Measurements from ENCODE around the gene SLC9A9. TPM values are rescaled to one million over a fixed set of nuclear protein-coding genes. Genes with fewer than 3 reads are reported as not detected.

The SLC9A9 gene
- total RNA-seq, 8 experiments from 2014 or later, result 0.29 to 11.3 (median 5.9) TPM

GRCh38 chr3:143228405-143228804 is 619.9 kb downstream of the SLC9A9 start:
- WGBS, 10 experiments, result 90 to 100% (median 93%) methylated on average over 2 to 3 of the region's 12 CpGs; no CpG with 5 or more reads in 7 of the 10 experiments
- ATAC-seq (replicated peaks in 6 of 8), result no peak
- in situ Hi-C loops (cut with MboI; ENCODE audit: low pct_unique_long_range_greater_than_20kb in 2 of 9, low sequenced_read_pairs in 9 of 9, unreplicated experiment in 9 of 9), result no loop called here

GRCh38 chr3:143226678-143227291 is 621.5 kb downstream of the SLC9A9 start:
- Histone ChIP-seq H3K4me3 (no peak overlapping the region), H3K27ac (no peak overlapping the region), H3K4me1 (replicated peaks in 1 of 2) (no peaks in the 10 kb centered on the region)
- WGBS, 10 experiments, result 76 to 100% (median 86%) methylated on average over 1 to 10 of the region's 10 CpGs; no CpG with 5 or more reads in 1 of the 10 experiments
- no peak for ATAC-seq (replicated peaks in 6 of 8)
- in situ Hi-C loops (cut with MboI; ENCODE audit: low pct_unique_long_range_greater_than_20kb in 2 of 9, low sequenced_read_pairs in 9 of 9, unreplicated experiment in 9 of 9), result no loop called here

More at GRCh38 chr3:143228405-143228804, 619.9 kb downstream of the SLC9A9 start:
- H3K4me1 ChIP-seq (replicated peaks in 1 of 2), result no peaks in the 10 kb centered on the region
- H3K27ac ChIP-seq, result no peak overlapping the region
- H3K4me3 ChIP-seq, result no peak overlapping the region

DNA sequence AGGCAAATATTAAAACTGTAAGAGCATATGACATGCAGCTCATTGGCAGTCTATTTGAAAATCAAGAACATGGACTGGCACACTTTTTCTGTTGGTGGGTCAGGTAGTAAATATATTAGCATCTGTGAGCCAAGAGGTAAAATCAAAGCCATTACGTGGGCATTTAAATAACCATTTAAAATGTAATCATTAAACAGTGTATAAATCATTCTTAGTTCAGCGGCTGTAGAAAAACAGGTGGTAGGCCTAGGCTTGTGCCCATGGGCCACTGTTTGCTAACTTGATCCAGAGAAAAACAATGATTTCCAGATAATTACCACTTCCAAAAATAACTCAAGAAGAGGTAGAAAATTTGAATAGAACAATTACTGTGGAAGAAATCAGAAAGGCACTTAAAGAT is 623.6 kb downstream of the SLC9A9 start:
- Histone ChIP-seq H3K4me3 (no peak overlapping the region), H3K4me1 (replicated peaks in 1 of 2) (no peaks in the 10 kb centered on the region), H3K27ac (no peak overlapping the region)
- WGBS, 10 experiments, result 25 to 88% (median 80%) methylated on average over 1 to 2 of the region's 2 CpGs; no CpG with 5 or more reads in 1 of the 10 experiments
- in situ Hi-C loops (cut with MboI; ENCODE audit: low pct_unique_long_range_greater_than_20kb in 2 of 9, low sequenced_read_pairs in 9 of 9, unreplicated experiment in 9 of 9), result no loop called here
- ATAC-seq (replicated peaks in 6 of 8), result no peak

GRCh38 chr3:143222981-143223380 is 625.3 kb downstream of the SLC9A9 start:
- WGBS, 10 experiments, result 78 to 100% (median 100%) methylated on average over 1 of the region's 1 CpG; no CpG with 5 or more reads in 2 of the 10 experiments
- ATAC-seq (replicated peaks in 6 of 8), result no peak
- H3K4me3 ChIP-seq, result no peak overlapping the region
- in situ Hi-C loops (cut with MboI; ENCODE audit: low pct_unique_long_range_greater_than_20kb in 2 of 9, low sequenced_read_pairs in 9 of 9, unreplicated experiment in 9 of 9), result no loop called here
- H3K27ac ChIP-seq, result no peak overlapping the region
- no peaks in the 10 kb centered on the region for H3K4me1 ChIP-seq (replicated peaks in 1 of 2)

- ATAC-seq (replicated peaks in 6 of 8), result peak in 2 of 8 experiments; percentile 46 to 65
- Histone ChIP-seq H3K4me1 (replicated peaks in 1 of 2) (no peaks in the 10 kb centered on the region), H3K27ac (no peak overlapping the region), H3K4me3 (no peak overlapping the region)
- in situ Hi-C loops (cut with MboI; ENCODE audit: low pct_unique_long_range_greater_than_20kb in 2 of 9, low sequenced_read_pairs in 9 of 9, unreplicated experiment in 9 of 9), result no loop called here
- 48 to 94% (median 64%) methylated on average over 1 to 3 of the region's 3 CpGs; no CpG with 5 or more reads in 1 of the 10 experiments for WGBS, 10 experiments
These were observed 625.8 kb downstream of the SLC9A9 start for GRCh38 chr3:143222505-143222904.

DNA sequence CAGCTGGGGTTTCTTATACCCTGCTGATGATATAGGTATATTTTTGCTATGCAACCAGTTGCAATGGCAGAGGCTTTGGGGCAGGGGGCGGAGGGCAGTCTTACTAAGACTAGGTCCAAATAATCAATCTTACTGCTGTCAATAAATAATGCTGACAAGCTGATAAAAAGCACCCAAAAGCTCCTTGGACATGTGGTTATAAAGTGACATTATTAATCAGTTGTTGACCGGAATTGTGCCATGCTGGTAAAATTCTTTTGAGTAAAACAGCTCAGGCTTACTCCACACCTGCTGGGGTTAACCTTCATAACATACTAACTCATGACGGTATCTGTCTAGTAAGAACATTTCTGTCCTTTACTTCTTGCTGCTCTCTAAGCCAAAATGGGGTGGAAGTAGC is 626.8 kb downstream of the SLC9A9 start:
- no peak for ATAC-seq (replicated peaks in 6 of 8)
- H3K4me1 ChIP-seq (replicated peaks in 1 of 2), result no peaks in the 10 kb centered on the region
- no peak overlapping the region for H3K4me3 ChIP-seq
- WGBS, 10 experiments, result 76 to 100% (median 89%) methylated on average over 1 to 3 of the region's 3 CpGs; no CpG with 5 or more reads in 2 of the 10 experiments
- in situ Hi-C loops (cut with MboI; ENCODE audit: low pct_unique_long_range_greater_than_20kb in 2 of 9, low sequenced_read_pairs in 9 of 9, unreplicated experiment in 9 of 9), result no loop called here
- no peak overlapping the region for H3K27ac ChIP-seq

DNA sequence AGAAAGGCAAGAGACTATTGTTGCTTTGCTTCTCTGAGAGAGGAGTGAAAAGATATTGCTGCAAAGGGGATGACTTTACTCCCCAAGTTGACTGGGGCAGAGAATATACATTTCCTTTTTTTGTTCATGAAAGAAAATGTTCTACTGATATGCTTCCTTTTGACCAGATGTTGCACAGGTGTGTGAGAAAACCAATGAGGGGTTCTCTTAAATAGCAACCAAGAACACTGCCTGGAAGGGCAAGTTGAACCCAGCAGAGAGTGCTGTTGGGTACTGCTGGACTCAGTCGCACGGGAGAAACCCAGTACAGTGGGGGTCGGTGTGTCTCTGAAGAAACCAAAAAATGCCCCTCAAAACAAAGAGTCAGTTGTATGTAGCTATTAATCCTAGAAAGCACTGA is 627.5 kb downstream of the SLC9A9 start:
- no peak overlapping the region for H3K4me3 ChIP-seq
- 80 to 93% (median 85%) methylated on average over 1 to 3 of the region's 3 CpGs; no CpG with 5 or more reads in 4 of the 10 experiments for WGBS, 10 experiments
- no peaks in the 10 kb centered on the region for H3K4me1 ChIP-seq (replicated peaks in 1 of 2)
- no peak for ATAC-seq (replicated peaks in 6 of 8)
- H3K27ac ChIP-seq, result no peak overlapping the region
- in situ Hi-C loops (cut with MboI; ENCODE audit: low pct_unique_long_range_greater_than_20kb in 2 of 9, low sequenced_read_pairs in 9 of 9, unreplicated experiment in 9 of 9), result no loop called here

GRCh38 chr3:143218166-143218835 is 630.0 kb downstream of the SLC9A9 start:
- H3K4me3 ChIP-seq, result no peak overlapping the region
- peak in 3 of 8 experiments; percentile 49 to 78 (median 63) for ATAC-seq (replicated peaks in 6 of 8)
- H3K4me1 ChIP-seq (replicated peaks in 1 of 2), result no peaks in the 10 kb centered on the region
- in situ Hi-C loops (cut with MboI; ENCODE audit: low pct_unique_long_range_greater_than_20kb in 2 of 9, low sequenced_read_pairs in 9 of 9, unreplicated experiment in 9 of 9), result no loop called here
- no peak overlapping the region for H3K27ac ChIP-seq
- 12 to 100% (median 36%) methylated on average over 1 to 2 of the region's 2 CpGs; no CpG with 5 or more reads in 2 of the 10 experiments for WGBS, 10 experiments

DNA sequence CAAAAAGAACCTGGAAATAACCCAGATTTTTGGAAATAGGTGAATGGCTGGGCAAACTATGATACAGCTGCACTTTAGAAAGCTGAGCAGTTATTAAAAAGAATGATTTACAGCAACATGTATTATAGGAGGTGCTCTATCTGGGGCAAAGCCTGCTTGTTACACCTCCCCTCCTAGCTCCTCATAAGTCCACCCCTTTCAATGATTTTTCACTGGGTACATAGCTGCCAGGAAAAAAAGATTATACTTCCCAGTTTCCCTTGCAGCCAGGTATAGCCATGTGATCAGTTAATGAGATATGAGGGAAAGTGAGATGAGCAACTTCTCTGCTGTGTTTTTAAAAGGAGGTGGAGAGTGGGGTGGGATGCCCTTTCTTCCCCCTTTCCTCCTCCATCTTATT is 631.0 kb downstream of the SLC9A9 start:
- in situ Hi-C loops (cut with MboI; ENCODE audit: low pct_unique_long_range_greater_than_20kb in 2 of 9, low sequenced_read_pairs in 9 of 9, unreplicated experiment in 9 of 9), result no loop called here
- Histone ChIP-seq H3K4me3 (no peak overlapping the region), H3K4me1 (replicated peaks in 1 of 2) (no peaks in the 10 kb centered on the region), H3K27ac (no peak overlapping the region)
- ATAC-seq (replicated peaks in 6 of 8), result no peak

DNA sequence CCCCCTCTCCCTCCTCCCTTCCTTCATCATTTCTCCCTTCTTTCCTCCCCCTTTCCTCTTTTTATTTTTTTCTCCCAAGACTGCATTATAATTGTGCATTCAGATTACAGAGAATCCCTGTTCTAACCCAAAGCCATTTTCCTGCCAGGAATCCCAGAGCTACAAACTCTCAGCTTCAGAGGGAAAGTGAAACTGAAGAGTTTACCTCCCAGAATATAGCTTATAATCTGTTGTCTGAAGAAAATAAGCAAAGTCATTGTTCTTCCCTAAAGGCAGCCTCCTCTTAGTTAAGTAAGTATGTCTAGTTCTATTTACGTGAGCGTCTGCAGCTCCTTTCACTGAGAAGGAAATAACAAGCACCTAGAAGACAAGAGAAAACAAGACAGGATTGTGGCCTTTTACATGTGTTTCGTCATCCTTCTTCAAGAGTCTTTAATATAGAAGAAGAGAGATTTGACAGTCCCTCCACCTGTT is 631.5 kb downstream of the SLC9A9 start:
- Histone ChIP-seq H3K27ac (no peak overlapping the region), H3K4me3 (no peak overlapping the region), H3K4me1 (replicated peaks in 1 of 2) (no peaks in the 10 kb centered on the region)
- WGBS, 10 experiments, result 78 to 100% (median 93%) methylated on average over 1 to 3 of the region's 3 CpGs; no CpG with 5 or more reads in 1 of the 10 experiments
- in situ Hi-C loops (cut with MboI; ENCODE audit: low pct_unique_long_range_greater_than_20kb in 2 of 9, low sequenced_read_pairs in 9 of 9, unreplicated experiment in 9 of 9), result no loop called here
- peak in 2 of 8 experiments; percentile 63 to 79 for ATAC-seq (replicated peaks in 6 of 8)

Other genes starting within 250 kb of the SLC9A9 start
- 10 to 100 TPM in 6 of 8 experiments, 1 to 10 TPM in 2; 5.4 to 62.9 (median 15.5) TPM for gene DIPK2A, start 123.4 kb upstream of the SLC9A9 start, total RNA-seq

Data from motor neuron (in vitro differentiated cells).